B cell (primary cell): ENCODE data around the gene CHIT1.

Source experiments
- EZH2 ChIP-seq: IDR thresholded peaks from 2 replicates; pipeline ENCODE4 v1.6.1; 2012; ENCODE audit warnings: borderline replicate concordance, low read depth, mild to moderate bottlenecking, moderate library complexity, low read length; ENCODE audit not compliant: insufficient read depth, poor library complexity, severe bottlenecking
- TF ChIP-seq, protein P1 (sequence below): fragments of 200-600 bp; IDR thresholded peaks from one replicate; pipeline ENCODE4 v1.8.0; 2022; ENCODE audit warnings: antibody characterized with exemption, mild to moderate bottlenecking

DNA sequence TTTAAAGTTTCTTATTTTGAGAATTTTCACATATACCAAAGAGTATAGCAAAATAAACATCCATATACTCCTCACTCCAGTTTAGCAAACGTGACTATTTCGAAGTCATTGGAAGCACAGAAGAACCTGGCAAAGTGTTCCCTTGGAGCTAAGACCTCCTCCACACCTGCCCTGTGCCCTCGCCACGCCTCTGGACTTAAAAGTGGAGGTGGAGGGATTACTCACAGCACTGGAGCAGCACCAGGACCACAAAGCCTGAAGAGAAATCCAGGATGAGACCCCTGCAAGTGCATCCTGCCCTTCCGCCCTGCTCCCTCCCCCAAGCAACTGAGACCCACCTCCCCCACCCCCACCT lies 43.4 kb downstream of the CHIT1 start:
- TF ChIP-seq, protein P1, sequence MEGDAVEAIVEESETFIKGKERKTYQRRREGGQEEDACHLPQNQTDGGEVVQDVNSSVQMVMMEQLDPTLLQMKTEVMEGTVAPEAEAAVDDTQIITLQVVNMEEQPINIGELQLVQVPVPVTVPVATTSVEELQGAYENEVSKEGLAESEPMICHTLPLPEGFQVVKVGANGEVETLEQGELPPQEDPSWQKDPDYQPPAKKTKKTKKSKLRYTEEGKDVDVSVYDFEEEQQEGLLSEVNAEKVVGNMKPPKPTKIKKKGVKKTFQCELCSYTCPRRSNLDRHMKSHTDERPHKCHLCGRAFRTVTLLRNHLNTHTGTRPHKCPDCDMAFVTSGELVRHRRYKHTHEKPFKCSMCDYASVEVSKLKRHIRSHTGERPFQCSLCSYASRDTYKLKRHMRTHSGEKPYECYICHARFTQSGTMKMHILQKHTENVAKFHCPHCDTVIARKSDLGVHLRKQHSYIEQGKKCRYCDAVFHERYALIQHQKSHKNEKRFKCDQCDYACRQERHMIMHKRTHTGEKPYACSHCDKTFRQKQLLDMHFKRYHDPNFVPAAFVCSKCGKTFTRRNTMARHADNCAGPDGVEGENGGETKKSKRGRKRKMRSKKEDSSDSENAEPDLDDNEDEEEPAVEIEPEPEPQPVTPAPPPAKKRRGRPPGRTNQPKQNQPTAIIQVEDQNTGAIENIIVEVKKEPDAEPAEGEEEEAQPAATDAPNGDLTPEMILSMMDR: no peak
- TF ChIP-seq EZH2: no peak
